ENCODE results near the gene LRP1. TPM values are rescaled to one million over a fixed set of nuclear protein-coding genes. Genes with fewer than 3 reads are reported as not detected.
A peak's percentile ranks its signal among the peaks of the same experiment; 100 is the strongest.

LRP1 gene
- total and polyA plus RNA-seq, 8 donors: 108 to 325 (median 138) TPM

DNA sequence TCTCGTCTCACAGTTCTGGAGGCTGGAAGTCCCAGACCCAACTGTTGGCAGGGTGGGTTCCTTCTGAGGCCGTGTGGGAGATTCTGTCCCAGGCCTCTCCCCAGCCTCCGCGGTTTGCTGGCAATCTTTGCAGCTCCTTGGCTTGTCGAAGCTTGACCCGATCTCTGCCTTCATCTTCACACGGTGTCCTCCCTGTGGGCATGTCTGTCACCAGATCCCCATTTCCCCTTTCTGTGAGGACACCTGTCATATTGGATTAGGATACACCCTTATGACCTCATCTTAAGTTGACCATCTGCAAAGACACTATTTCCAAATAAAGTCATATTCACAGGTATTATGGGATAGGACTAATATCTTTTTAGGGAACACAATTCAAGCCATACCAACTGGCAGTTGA, 41.7 kb downstream of the LRP1 start:
- Histone ChIP-seq H3K4me3 (no peak overlapping the region), H3K4me1 (no peaks in the 10 kb centered on the region), H3K27me3 (no peaks in the 10 kb centered on the region), H3K9me3 (no peaks in the 10 kb centered on the region), H3K27ac (no peak overlapping the region), H3K36me3 (peaks cover 0 to 84% of the 10 kb centered on the region in 2 donors)
- TF ChIP-seq, protein P1, sequence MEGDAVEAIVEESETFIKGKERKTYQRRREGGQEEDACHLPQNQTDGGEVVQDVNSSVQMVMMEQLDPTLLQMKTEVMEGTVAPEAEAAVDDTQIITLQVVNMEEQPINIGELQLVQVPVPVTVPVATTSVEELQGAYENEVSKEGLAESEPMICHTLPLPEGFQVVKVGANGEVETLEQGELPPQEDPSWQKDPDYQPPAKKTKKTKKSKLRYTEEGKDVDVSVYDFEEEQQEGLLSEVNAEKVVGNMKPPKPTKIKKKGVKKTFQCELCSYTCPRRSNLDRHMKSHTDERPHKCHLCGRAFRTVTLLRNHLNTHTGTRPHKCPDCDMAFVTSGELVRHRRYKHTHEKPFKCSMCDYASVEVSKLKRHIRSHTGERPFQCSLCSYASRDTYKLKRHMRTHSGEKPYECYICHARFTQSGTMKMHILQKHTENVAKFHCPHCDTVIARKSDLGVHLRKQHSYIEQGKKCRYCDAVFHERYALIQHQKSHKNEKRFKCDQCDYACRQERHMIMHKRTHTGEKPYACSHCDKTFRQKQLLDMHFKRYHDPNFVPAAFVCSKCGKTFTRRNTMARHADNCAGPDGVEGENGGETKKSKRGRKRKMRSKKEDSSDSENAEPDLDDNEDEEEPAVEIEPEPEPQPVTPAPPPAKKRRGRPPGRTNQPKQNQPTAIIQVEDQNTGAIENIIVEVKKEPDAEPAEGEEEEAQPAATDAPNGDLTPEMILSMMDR (IDR thresholded peaks at IDR 0.05): no peak
- ATAC-seq (no peak), DNase-seq (no peak)
- intact Hi-C loops (cut with DNase I): no loop called here

DNA sequence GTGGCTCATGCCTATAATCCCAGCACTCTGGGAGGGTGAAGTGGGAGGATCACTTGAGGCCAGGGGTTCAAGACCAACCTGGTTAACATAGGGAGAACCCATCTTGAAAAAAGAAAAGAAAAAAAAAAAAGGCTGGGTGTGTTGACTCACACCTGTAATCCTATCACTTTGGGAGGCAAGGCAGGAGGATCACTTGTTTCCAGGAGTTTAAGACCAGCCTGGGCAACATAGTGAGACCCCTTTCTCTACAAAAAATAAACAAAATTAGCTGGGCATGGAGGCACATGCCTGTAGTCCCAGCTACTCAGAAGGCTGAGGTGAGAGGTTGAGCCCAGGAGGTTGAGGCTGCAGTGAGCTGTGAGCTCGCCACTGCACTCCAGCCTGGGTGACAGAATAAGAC, 42.1 kb downstream of the LRP1 start:
- TF ChIP-seq, protein P1 (IDR thresholded peaks at IDR 0.05): no peak
- H3K4me3 ChIP-seq: no peak overlapping the region
- H3K27ac ChIP-seq: no peak overlapping the region

DNA sequence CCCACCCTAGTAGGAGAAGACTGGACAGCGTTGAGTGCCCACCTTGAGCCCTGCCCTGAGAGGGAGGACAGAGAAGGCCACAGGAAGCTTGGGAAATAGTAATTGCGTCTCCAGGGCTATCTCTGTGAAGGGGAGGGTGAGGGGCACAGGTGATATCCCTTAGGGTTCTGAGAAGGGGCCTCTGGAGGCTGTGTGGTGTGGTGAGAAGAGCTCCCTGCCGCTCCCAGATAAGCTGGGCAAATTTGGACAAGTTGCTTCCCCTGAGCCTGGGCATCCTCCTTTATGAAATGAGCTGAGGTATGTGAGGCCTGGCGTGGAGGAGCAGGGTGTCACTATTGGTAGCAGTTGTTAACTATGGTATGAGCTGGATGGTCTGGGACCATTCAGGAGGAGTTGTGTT, 42.6 kb downstream of the LRP1 start:
- H3K27me3 ChIP-seq: no peaks in the 10 kb centered on the region
- no peak overlapping the region for H3K4me3 ChIP-seq
- DNase-seq (no peak), ATAC-seq (no peak)
- peaks cover 0 to 85% of the 10 kb centered on the region in 2 donors for H3K36me3 ChIP-seq
- TF ChIP-seq, protein P1 (IDR thresholded peaks at IDR 0.05): no peak
- intact Hi-C loops (cut with DNase I): no loop called here
- no peaks in the 10 kb centered on the region for H3K4me1 ChIP-seq
- H3K9me3 ChIP-seq: no peaks in the 10 kb centered on the region
- no peak overlapping the region for H3K27ac ChIP-seq

More for the DNA sequence above, 42.1 kb downstream of the LRP1 start:
- H3K9me3 ChIP-seq: no peaks in the 10 kb centered on the region
- ATAC-seq (no peak), DNase-seq (no peak)
- H3K4me1 ChIP-seq: no peaks in the 10 kb centered on the region
- H3K27me3 ChIP-seq: no peaks in the 10 kb centered on the region
- intact Hi-C loops (cut with DNase I): no loop called here
- H3K36me3 ChIP-seq: peaks cover 0 to 84% of the 10 kb centered on the region in 2 donors

DNA sequence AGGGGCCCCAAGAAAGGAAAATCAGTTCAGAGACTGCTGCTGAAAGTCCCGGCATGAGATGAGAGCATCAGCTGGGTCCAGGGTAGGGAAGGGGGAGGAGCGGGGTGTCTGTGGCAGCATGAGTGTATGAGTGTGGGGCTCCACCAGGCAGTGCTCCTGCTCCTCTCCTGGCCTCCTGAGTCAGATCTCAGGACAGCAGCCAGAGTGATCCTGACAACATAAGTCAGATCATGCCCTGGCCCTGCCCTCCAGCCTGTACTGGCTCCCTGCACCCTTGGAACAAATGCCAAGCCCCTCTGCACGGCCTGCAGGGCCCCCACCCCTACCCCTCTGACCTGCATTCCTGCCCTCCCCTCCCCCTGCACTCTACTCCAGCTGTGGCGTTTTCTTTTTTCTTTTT, 43.4 kb downstream of the LRP1 start:
- DNase-seq: no peak
- Histone ChIP-seq H3K27me3 (no peaks in the 10 kb centered on the region), H3K9me3 (no peaks in the 10 kb centered on the region), H3K4me1 (no peaks in the 10 kb centered on the region), H3K4me3 (no peak overlapping the region), H3K36me3 (peaks cover 0 to 85% of the 10 kb centered on the region in 2 donors), H3K27ac (no peak overlapping the region)
- intact Hi-C loops (cut with DNase I): no loop called here
- ATAC-seq: peak; percentile 20
- TF ChIP-seq, protein P1 (IDR thresholded peaks at IDR 0.05): no peak

DNA sequence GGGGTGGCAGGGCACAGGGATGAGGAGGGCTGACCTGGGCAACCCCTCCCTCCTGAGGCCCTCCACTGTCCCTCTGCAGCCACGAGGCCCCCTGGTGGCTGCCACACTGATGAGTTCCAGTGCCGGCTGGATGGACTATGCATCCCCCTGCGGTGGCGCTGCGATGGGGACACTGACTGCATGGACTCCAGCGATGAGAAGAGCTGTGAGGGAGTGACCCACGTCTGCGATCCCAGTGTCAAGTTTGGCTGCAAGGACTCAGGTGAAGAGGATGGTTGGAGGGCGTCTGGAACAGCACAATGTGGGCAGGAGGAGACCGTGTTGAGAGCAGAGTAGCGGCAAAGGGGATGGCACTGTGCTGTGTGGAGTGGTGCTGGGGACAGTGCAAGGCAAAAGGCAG, 44.8 kb downstream of the LRP1 start:
- Histone ChIP-seq H3K9me3 (no peaks in the 10 kb centered on the region), H3K4me3 (no peak overlapping the region), H3K27me3 (no peaks in the 10 kb centered on the region), H3K36me3 (peaks cover 0 to 85% of the 10 kb centered on the region in 2 donors), H3K27ac (no peak overlapping the region), H3K4me1 (no peaks in the 10 kb centered on the region)
- TF ChIP-seq, protein P1 (IDR thresholded peaks at IDR 0.05): peak in 1 of 2 donors; percentile 50
- intact Hi-C loops (cut with DNase I): no loop called here
- DNase-seq (no peak), ATAC-seq (peak; percentile 12)

All from left lung (tissue), 10 donors.